ENCODE measurements around the gene PTGES. TPM values are rescaled to one million over a fixed set of nuclear protein-coding genes. Genes with fewer than 3 reads are reported as not detected.

PTGES gene
- total RNA-seq, 1 experiment from 2014 or later, result 4.0 TPM

GRCh38 chr9:129710169-129710453 lies 42.7 kb downstream of the PTGES start:
- BruUV-seq (replicated peaks), result no TSS peak
- no peaks in the 10 kb centered on the region for H3K4me1 ChIP-seq
- TF ChIP-seq CTCF (IDR thresholded peaks at IDR 0.05; ENCODE audit: insufficient read depth in 1 of 2, low read depth in 1 of 2, low read length in 1 of 2, severe bottlenecking in 1 of 2, unreplicated experiment in 1 of 2), result no peak
- H3K9me3 Mint-ChIP-seq (ENCODE audit: unreplicated experiment), result no peaks in the 10 kb centered on the region
- no peak for DNase-seq
- ChIA-PET CTCF (no interaction called here), POLR2A (no interaction called here)
- H3K4me3 ChIP-seq (ENCODE audit: low read depth, low read length), result no peak overlapping the region
- no peaks in the 10 kb centered on the region for H3K4me1 Mint-ChIP-seq (ENCODE audit: low read depth, unreplicated experiment)
- no peaks in the 10 kb centered on the region for H3K9me3 ChIP-seq
- no peaks in the 10 kb centered on the region for H3K36me3 ChIP-seq (ENCODE audit: control insufficient read depth, insufficient read depth, low read length)
- H3K27me3 ChIP-seq (replicated peaks; ENCODE audit: control insufficient read depth, insufficient read depth, low read length), result no peaks in the 10 kb centered on the region
- no peaks in the 10 kb centered on the region for H3K27me3 Mint-ChIP-seq (ENCODE audit: insufficient read depth, unreplicated experiment)
- no peak overlapping the region for H3K27ac Mint-ChIP-seq (ENCODE audit: unreplicated experiment)
- H3K4me3 Mint-ChIP-seq (ENCODE audit: unreplicated experiment), result no peak overlapping the region
- no peaks in the 10 kb centered on the region for H3K36me3 Mint-ChIP-seq (ENCODE audit: insufficient read depth, unreplicated experiment)
- intact Hi-C loops (cut with micrococcal nuclease; ENCODE audit: unreplicated experiment), result no loop called here

DNA sequence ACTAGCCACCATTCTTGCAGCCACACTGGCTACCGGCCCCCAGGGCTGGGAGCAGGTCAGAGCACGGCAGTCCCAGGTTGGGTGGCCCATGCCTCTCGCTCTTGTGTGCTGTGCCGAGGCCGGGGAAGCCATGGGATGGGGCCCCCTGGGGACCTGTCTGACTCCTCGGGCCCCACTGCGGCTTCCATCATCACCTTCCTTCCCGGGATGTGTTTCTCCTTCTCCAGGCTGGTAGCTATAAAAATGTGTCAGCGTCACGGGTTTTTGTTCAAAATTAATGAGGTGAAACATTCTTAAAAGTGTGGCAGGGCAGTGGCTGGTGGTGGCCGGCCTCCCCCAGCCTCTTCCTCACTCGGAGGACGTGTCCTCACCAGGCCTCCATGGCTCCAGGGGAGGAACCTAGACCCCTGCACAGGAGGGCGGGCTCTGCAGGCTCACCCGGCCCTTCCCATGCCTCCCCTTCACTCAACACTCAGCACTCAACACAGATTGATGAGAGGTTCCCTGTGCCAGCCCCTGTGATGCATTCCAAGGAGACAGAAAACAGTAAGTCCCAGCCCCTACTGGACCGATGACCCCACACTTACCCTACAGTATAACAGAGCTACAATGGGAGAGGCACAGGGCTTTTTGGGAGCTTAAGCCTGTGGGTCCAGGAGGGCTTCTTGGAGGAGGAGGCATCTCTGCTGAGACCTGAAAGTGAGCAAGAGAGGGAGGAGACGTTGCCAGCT lies 43.2 kb downstream of the PTGES start:
- DNase-seq, result no peak
- no peaks in the 10 kb centered on the region for H3K9me3 Mint-ChIP-seq (ENCODE audit: unreplicated experiment)
- no peaks in the 10 kb centered on the region for H3K9me3 ChIP-seq
- H3K4me1 ChIP-seq, result no peaks in the 10 kb centered on the region
- H3K4me1 Mint-ChIP-seq (ENCODE audit: low read depth, unreplicated experiment), result no peaks in the 10 kb centered on the region
- no peaks in the 10 kb centered on the region for H3K27me3 Mint-ChIP-seq (ENCODE audit: insufficient read depth, unreplicated experiment)
- no peak overlapping the region for H3K4me3 ChIP-seq (ENCODE audit: low read depth, low read length)
- H3K36me3 ChIP-seq (ENCODE audit: control insufficient read depth, insufficient read depth, low read length), result no peaks in the 10 kb centered on the region
- CTCF ChIA-PET, result no interaction called here
- H3K36me3 Mint-ChIP-seq (ENCODE audit: insufficient read depth, unreplicated experiment), result no peaks in the 10 kb centered on the region
- no peak overlapping the region for H3K4me3 Mint-ChIP-seq (ENCODE audit: unreplicated experiment)
- no peak for TF ChIP-seq CTCF (IDR thresholded peaks at IDR 0.05; ENCODE audit: insufficient read depth in 1 of 2, low read depth in 1 of 2, low read length in 1 of 2, severe bottlenecking in 1 of 2, unreplicated experiment in 1 of 2)
- intact Hi-C loops (cut with micrococcal nuclease; ENCODE audit: unreplicated experiment), result no loop called here
- POLR2A ChIA-PET, result no interaction called here
- H3K27me3 ChIP-seq (replicated peaks; ENCODE audit: control insufficient read depth, insufficient read depth, low read length), result no peaks in the 10 kb centered on the region
- H3K27ac Mint-ChIP-seq (ENCODE audit: unreplicated experiment), result no peak overlapping the region
- BruUV-seq (replicated peaks), result no TSS peak

DNA sequence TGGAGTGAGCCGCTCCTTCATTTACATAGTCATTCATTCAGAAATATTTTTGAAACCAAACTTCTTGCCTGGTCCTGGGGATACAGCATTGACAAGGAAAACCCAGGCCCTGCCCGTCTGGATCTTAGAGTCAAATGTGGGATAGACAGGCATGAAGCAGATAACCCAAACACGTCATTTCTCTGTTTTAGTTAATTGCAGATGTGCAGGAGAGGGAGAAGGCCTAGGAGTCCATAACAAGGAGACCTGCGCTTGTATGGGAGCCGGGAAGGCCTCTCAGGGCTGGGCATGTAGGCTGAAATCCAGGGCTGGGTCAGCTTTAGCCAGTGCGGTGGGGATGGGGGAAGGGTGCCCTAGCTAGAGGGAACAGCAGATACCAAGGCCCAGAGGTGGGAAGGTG lies 44.0 kb downstream of the PTGES start:
- Histone ChIP-seq H3K9me3 (no peaks in the 10 kb centered on the region), H3K4me3 (ENCODE audit: low read depth, low read length) (no peak overlapping the region), H3K36me3 (ENCODE audit: control insufficient read depth, insufficient read depth, low read length) (no peaks in the 10 kb centered on the region), H3K27me3 (replicated peaks; ENCODE audit: control insufficient read depth, insufficient read depth, low read length) (no peaks in the 10 kb centered on the region), H3K4me1 (no peaks in the 10 kb centered on the region)
- TF ChIP-seq CTCF (IDR thresholded peaks at IDR 0.05; ENCODE audit: insufficient read depth in 1 of 2, low read depth in 1 of 2, low read length in 1 of 2, severe bottlenecking in 1 of 2, unreplicated experiment in 1 of 2), result no peak
- H3K4me1 Mint-ChIP-seq (ENCODE audit: low read depth, unreplicated experiment), result no peaks in the 10 kb centered on the region
- POLR2A ChIA-PET, result no interaction called here
- intact Hi-C loops (cut with micrococcal nuclease; ENCODE audit: unreplicated experiment), result no loop called here
- no peaks in the 10 kb centered on the region for H3K27me3 Mint-ChIP-seq (ENCODE audit: insufficient read depth, unreplicated experiment)
- no peak overlapping the region for H3K27ac Mint-ChIP-seq (ENCODE audit: unreplicated experiment)
- CTCF ChIA-PET, result no interaction called here
- no peaks in the 10 kb centered on the region for H3K9me3 Mint-ChIP-seq (ENCODE audit: unreplicated experiment)
- no peak for DNase-seq
- H3K36me3 Mint-ChIP-seq (ENCODE audit: insufficient read depth, unreplicated experiment), result no peaks in the 10 kb centered on the region
- H3K4me3 Mint-ChIP-seq (ENCODE audit: unreplicated experiment), result no peak overlapping the region
- BruUV-seq (replicated peaks), result no TSS peak
